SK-N-SH treated with all-trans-retinoic acid at 6 μM for 48 hours (cell line): Measurements from ENCODE around the gene PHF13.

Source experiments
- ATAC-seq: fragments of 200-7000 bp; cut with Tn5 transposase; 3 replicates; pipeline ENCODE4 v1.9.1; 2020; ENCODE audit warnings: mild to moderate bottlenecking, moderate library complexity
- ARNTL ChIP-seq: fragments of 450-650 bp; formaldehyde crosslinking; IDR thresholded peaks from 2 replicates; pipeline ENCODE4 v1.5.0; 2020; ENCODE audit warnings: low read depth, mild to moderate bottlenecking, moderate library complexity, borderline replicate concordance
- BACH2 ChIP-seq: fragments of 250-450 bp; sonication (Bioruptor Pico); IDR thresholded peaks from 2 replicates; pipeline ENCODE4 v1.9.0; 2021; ENCODE audit warnings: mild to moderate bottlenecking, borderline replicate concordance
- CREB5 ChIP-seq: fragments of 250-450 bp; sonication (Bioruptor Pico); IDR thresholded peaks from 2 replicates; pipeline ENCODE4 v1.5.1; 2020; ENCODE audit warnings: low read depth, mild to moderate bottlenecking, moderate library complexity
- CSDC2 ChIP-seq: fragments of 250-450 bp; sonication (Bioruptor Pico); IDR thresholded peaks from 2 replicates; pipeline ENCODE4 v1.5.0; 2020; ENCODE audit warnings: mild to moderate bottlenecking, moderate library complexity
- CSRNP3 ChIP-seq: fragments of 250-450 bp; sonication (Bioruptor Pico); IDR thresholded peaks from 2 replicates; pipeline ENCODE4 v1.5.1; 2021; ENCODE audit warnings: mild to moderate bottlenecking, moderate library complexity
- ESRRG ChIP-seq: fragments of 250-450 bp; sonication (Bioruptor Pico); IDR thresholded peaks from 2 replicates; pipeline ENCODE4 v1.6.1; 2021; ENCODE audit warnings: mild to moderate bottlenecking
- GLIS3 ChIP-seq: fragments of 250-450 bp; sonication (Bioruptor Pico); IDR thresholded peaks from 2 replicates; pipeline ENCODE4 v1.5.0; 2020; ENCODE audit warnings: mild to moderate bottlenecking, moderate library complexity
- ISL1 ChIP-seq: fragments of 250-450 bp; sonication (Bioruptor Pico); IDR thresholded peaks from 2 replicates; pipeline ENCODE4 v2.1.2; 2022; ENCODE audit warnings: mild to moderate bottlenecking, moderate library complexity
- OSR1 ChIP-seq: fragments of 250-450 bp; sonication (Bioruptor Pico); IDR thresholded peaks from 2 replicates; pipeline ENCODE4 v1.8.0; 2022; ENCODE audit warnings: moderate library complexity, mild to moderate bottlenecking, inconsistent platforms
- PATZ1 ChIP-seq: fragments of 250-450 bp; sonication (Bioruptor Pico); IDR thresholded peaks from 2 replicates; pipeline ENCODE4 v1.8.0; 2020; ENCODE audit warnings: mild to moderate bottlenecking, moderate library complexity, borderline replicate concordance
- POU6F1 ChIP-seq: fragments of 250-450 bp; sonication (Bioruptor Pico); IDR thresholded peaks from 2 replicates; pipeline ENCODE4 v1.8.0; 2021; ENCODE audit warnings: low read depth, mild to moderate bottlenecking, moderate library complexity, borderline replicate concordance
- PPARA ChIP-seq: fragments of 250-450 bp; sonication (Bioruptor Pico); IDR thresholded peaks from 2 replicates; pipeline ENCODE4 v1.5.0; 2020; ENCODE audit warnings: mild to moderate bottlenecking, borderline replicate concordance
- RARB ChIP-seq: fragments of 250-450 bp; sonication (Bioruptor Pico); IDR thresholded peaks from 2 replicates; pipeline ENCODE4 v1.8.0; 2021; ENCODE audit warnings: mild to moderate bottlenecking, moderate library complexity
- SNAI2 ChIP-seq: fragments of 250-450 bp; sonication (Bioruptor Pico); IDR thresholded peaks from 2 replicates; pipeline ENCODE4 v1.5.0; 2020; ENCODE audit warnings: mild to moderate bottlenecking, moderate library complexity
- TCF4 ChIP-seq: fragments of 250-450 bp; sonication (Bioruptor Pico); IDR thresholded peaks from 2 replicates; pipeline ENCODE4 v1.8.0; 2021; ENCODE audit warnings: mild to moderate bottlenecking, moderate library complexity, borderline replicate concordance
- ZC3H10 ChIP-seq: fragments of 250-450 bp; sonication (Bioruptor Pico); IDR thresholded peaks from 2 replicates; pipeline ENCODE4 v1.5.1; 2021; ENCODE audit warnings: mild to moderate bottlenecking, moderate library complexity
- ZFP3 ChIP-seq: fragments of 250-450 bp; sonication (Bioruptor Pico); IDR thresholded peaks from 2 replicates; pipeline ENCODE4 v1.5.0; 2020; ENCODE audit warnings: mild to moderate bottlenecking, moderate library complexity
- ZFP30 ChIP-seq: fragments of 450-650 bp; formaldehyde crosslinking; IDR thresholded peaks from 2 replicates; pipeline ENCODE4 v1.5.0; 2022; ENCODE audit warnings: mild to moderate bottlenecking, moderate library complexity
- ZNF565 ChIP-seq: fragments of 450-650 bp; formaldehyde crosslinking; conservative IDR thresholded peaks from 2 replicates; pipeline ENCODE4 v1.5.0; 2020; ENCODE audit warnings: low read depth, mild to moderate bottlenecking, moderate library complexity
- ZNF70 ChIP-seq: fragments of 450-650 bp; formaldehyde crosslinking; IDR thresholded peaks from 2 replicates; pipeline ENCODE4 v1.5.0; 2020; ENCODE audit warnings: mild to moderate bottlenecking, moderate library complexity
- ZNF8 ChIP-seq: fragments of 450-650 bp; formaldehyde crosslinking; IDR thresholded peaks from 2 replicates; pipeline ENCODE4 v1.5.0; 2020; ENCODE audit warnings: mild to moderate bottlenecking, moderate library complexity

The PHF13 gene

GRCh38 chr1:6646499-6647148, 33.1 kb downstream of the PHF13 start:
- TF ChIP-seq ZC3H10: no peak
- no peak for TF ChIP-seq CSRNP3 (CRISPR knock-in tag)
- TF ChIP-seq ZNF70: no peak
- TF ChIP-seq ARNTL (CRISPR knock-in tag): no peak
- no peak for TF ChIP-seq ZNF565 (CRISPR knock-in tag)
- TF ChIP-seq PPARA (CRISPR knock-in tag): no peak
- TF ChIP-seq CSDC2 (CRISPR knock-in tag): no peak
- TF ChIP-seq OSR1: no peak
- TF ChIP-seq CREB5: no peak
- TF ChIP-seq ZFP30 (CRISPR knock-in tag): no peak
- no peak for TF ChIP-seq TCF4 (CRISPR knock-in tag)
- TF ChIP-seq GLIS3 (CRISPR knock-in tag): no peak
- no peak for TF ChIP-seq SNAI2
- TF ChIP-seq ISL1 (CRISPR knock-in tag): no peak
- TF ChIP-seq ZNF8 (CRISPR knock-in tag): no peak
- no peak for TF ChIP-seq PATZ1
- no peak for TF ChIP-seq POU6F1 (CRISPR knock-in tag)
- TF ChIP-seq BACH2 (CRISPR knock-in tag): no peak
- TF ChIP-seq ESRRG (CRISPR knock-in tag): no peak

GRCh38 chr1:6648556-6648955, 35.0 kb downstream of the PHF13 start:
- TF ChIP-seq ZFP3 (CRISPR knock-in tag) (no peak), ISL1 (CRISPR knock-in tag) (no peak), POU6F1 (CRISPR knock-in tag) (no peak), RARB (CRISPR knock-in tag) (no peak), OSR1 (no peak)
- no peak for ATAC-seq

More at GRCh38 chr1:6646499-6647148, 33.1 kb downstream of the PHF13 start:
- ATAC-seq: peak; percentile 73

- ATAC-seq: no peak
- TF ChIP-seq ZNF70 (no peak), TCF4 (CRISPR knock-in tag) (no peak), CREB5 (no peak), CSDC2 (CRISPR knock-in tag) (no peak), ZNF8 (CRISPR knock-in tag) (no peak), BACH2 (CRISPR knock-in tag) (no peak), ZFP30 (CRISPR knock-in tag) (no peak)
Measured at GRCh38 chr1:6651909-6652308, 38.4 kb downstream of the PHF13 start.
